Activated B cell treated with CpG ODN at 0.5 μM for 24 hours (primary cell): ENCODE measurements around the gene NCCRP1. TPM values are rescaled to one million over a fixed set of nuclear protein-coding genes. Genes with fewer than 3 reads are reported as not detected.

Experiments used
- ATAC-seq: fragments of 200-7000 bp; cut with Tn5 transposase; one replicate; pipeline ENCODE4 v1.10.0; 2021; ENCODE audit warnings: low read depth, mild to moderate bottlenecking, moderate library complexity
- CTCF ChIA-PET: fragments of 350-600 bp; sonication (Branson Sonifier 250); formaldehyde crosslinking; loops from one replicate; lab custom pipeline; 2021; ENCODE audit warnings: antibody characterized with exemption; lab: Charles Lee
- POLR2A ChIA-PET: fragments of 350-600 bp; sonication (Branson Sonifier 250); formaldehyde crosslinking; loops from one replicate; lab custom pipeline; 2021; ENCODE audit warnings: antibody characterized with exemption; lab: Charles Lee
- DNase-seq: peaks from one replicate; pipeline ENCODE4 v3.0.0; 2022
- H3K27ac Mint-ChIP-seq: one replicate; pipeline ENCODE4 v1.8.0; 2020; ENCODE audit warnings: mixed read lengths
- H3K27me3 Mint-ChIP-seq: one replicate; pipeline ENCODE4 v1.8.0; 2021; ENCODE audit warnings: mixed read lengths
- H3K36me3 Mint-ChIP-seq: one replicate; pipeline ENCODE4 v1.8.0; 2021; ENCODE audit warnings: low read depth, mixed read lengths
- H3K4me1 Mint-ChIP-seq: one replicate; pipeline ENCODE4 v1.8.0; 2021; ENCODE audit warnings: mixed read lengths
- H3K4me3 Mint-ChIP-seq: one replicate; pipeline ENCODE4 v1.8.0; 2020; ENCODE audit warnings: mild to moderate bottlenecking, mixed read lengths
- H3K9me3 Mint-ChIP-seq: one replicate; pipeline ENCODE4 v1.8.0; 2020; ENCODE audit warnings: mixed read lengths
- intact Hi-C: fragments of 100-400 bp; cut with micrococcal nuclease; formaldehyde crosslinking; loops from one replicate; pipeline ENCODE4 v1.15.1; 2024
- total RNA-seq: library from RNA; stranded (reverse); gene quantifications from 2 replicates; pipeline ENCODE4 v1.2.3, GENCODE V29; 2022
- TF ChIP-seq, protein P1 (sequence below): fragments of 200-600 bp; IDR thresholded peaks from one replicate; pipeline ENCODE4 v1.8.0; 2022; ENCODE audit warnings: antibody characterized with exemption, mild to moderate bottlenecking

Gene NCCRP1
- total RNA-seq, 1 donor from 2014 or later, result not detected

DNA sequence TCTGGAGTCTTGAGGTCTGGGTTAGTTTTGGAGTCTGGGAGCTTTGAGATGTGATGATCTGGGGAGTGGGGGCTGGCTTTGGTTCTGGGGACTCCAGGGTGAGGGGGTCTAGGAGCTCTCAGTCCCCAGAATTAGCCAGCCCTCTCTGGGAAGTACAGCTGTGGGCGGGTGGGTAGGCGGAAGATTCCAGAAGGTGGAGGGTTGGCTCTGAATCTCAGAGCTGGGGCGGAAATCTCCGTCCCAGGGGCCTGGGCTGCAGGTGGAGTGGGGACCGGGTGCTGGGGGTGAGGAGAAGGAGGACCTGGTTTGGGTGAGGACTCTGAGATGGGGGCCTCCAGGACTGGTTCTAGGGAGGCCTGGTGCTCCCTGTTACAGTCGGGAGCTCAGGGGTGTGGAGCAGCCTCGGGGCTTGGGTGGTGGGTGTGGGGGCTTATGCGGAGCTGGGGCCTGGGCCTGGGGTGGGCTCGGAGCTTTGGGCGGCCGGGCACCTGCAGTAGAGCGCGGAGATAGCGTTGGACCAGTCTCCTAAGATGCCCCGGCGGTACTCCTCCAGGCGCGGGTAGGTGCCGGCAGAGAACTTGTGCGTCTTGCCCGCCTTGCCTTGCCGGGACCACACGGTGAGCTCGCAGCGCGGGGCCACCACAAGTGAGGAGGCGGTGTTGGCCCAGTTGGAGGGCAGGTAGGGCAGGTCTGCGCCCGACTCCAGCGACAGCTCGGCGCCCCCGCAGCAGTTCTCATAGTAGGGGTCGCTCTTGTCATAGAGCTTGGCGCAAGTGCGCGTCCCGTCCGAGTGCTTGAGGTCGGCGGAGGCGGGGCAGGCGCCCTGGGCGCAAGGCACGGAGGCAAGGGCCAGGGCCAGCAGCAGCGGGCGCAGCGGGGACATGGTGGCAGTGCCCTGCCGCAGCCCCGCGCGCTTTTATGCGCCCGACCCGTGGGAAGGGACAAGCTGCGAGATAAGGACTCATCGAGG, 6.9 kb downstream of the NCCRP1 start, which contains the start of gene SYCN:
TSS of gene SYCN (minus strand) at position 892 of the 970 bp plus-strand sequence. CDS start at position 883, 9 bp downstream.
- no peaks in the 10 kb centered on the region for H3K9me3 Mint-ChIP-seq
- ChIA-PET POLR2A (interaction anchor here (0.9 kb wide), 1 partner anchor 9 kb away, joined by 3 read pairs; no protein-coding TSS in a partner anchor), CTCF (no interaction called here)
- intact Hi-C loops, result no loop called here
- TF ChIP-seq, protein P1, sequence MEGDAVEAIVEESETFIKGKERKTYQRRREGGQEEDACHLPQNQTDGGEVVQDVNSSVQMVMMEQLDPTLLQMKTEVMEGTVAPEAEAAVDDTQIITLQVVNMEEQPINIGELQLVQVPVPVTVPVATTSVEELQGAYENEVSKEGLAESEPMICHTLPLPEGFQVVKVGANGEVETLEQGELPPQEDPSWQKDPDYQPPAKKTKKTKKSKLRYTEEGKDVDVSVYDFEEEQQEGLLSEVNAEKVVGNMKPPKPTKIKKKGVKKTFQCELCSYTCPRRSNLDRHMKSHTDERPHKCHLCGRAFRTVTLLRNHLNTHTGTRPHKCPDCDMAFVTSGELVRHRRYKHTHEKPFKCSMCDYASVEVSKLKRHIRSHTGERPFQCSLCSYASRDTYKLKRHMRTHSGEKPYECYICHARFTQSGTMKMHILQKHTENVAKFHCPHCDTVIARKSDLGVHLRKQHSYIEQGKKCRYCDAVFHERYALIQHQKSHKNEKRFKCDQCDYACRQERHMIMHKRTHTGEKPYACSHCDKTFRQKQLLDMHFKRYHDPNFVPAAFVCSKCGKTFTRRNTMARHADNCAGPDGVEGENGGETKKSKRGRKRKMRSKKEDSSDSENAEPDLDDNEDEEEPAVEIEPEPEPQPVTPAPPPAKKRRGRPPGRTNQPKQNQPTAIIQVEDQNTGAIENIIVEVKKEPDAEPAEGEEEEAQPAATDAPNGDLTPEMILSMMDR, result no peak
- H3K36me3 Mint-ChIP-seq, result no peaks in the 10 kb centered on the region
- no peak within 1 kb of the TSS for H3K27ac Mint-ChIP-seq
- peaks cover 47% of the 10 kb centered on the region for H3K27me3 Mint-ChIP-seq
- ATAC-seq, result no peak
- H3K4me3 Mint-ChIP-seq, result no peak within 1 kb of the TSS
- no peak for DNase-seq
- no peaks in the 10 kb centered on the region for H3K4me1 Mint-ChIP-seq

DNA sequence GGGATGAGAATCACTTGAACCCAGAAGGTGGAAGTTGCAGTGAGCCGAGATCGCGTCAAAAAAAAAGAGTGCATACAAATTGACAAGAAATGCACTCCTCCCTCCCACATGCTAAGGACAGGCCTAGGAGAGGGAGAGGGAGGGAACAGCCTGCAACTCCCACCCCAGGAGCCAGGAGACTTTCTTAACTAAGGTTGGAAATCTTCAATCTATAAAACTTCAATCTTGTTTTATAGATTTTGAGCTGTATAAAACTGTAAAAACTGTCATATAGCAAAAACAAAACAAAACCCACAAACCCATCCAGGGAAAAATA, 8.6 kb downstream of the NCCRP1 start:
- H3K36me3 Mint-ChIP-seq, result no peaks in the 10 kb centered on the region

DNA sequence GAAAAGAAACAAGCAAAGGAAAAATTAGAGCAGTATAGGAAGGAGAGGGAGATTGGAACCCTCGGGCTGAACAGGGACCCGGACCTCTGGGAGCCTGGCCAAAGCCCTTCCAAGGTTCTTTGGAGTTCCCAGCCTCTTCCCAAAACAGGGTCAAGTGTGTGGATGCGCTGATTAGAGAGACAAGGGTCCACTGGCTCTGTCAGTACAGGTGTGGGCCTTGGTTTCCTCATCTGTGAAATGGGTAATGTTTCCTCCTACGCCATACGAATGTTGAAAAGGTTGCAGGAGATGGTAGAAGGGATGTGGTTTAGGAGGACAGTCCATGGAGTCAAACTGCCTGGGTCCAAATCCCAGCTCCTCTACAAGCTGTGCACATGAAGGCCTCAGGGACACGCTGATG, 9.4 kb downstream of the NCCRP1 start:
- Mint-ChIP-seq H3K4me1 (no peaks in the 10 kb centered on the region), H3K27me3 (peaks cover 28% of the 10 kb centered on the region), H3K36me3 (no peaks in the 10 kb centered on the region), H3K4me3 (no peak overlapping the region), H3K27ac (no peak overlapping the region), H3K9me3 (no peaks in the 10 kb centered on the region)
- CTCF ChIA-PET, result no interaction called here
- no peak for ATAC-seq
- POLR2A ChIA-PET, result no interaction called here
- TF ChIP-seq, protein P1, result no peak
- DNase-seq, result no peak
- intact Hi-C loops, result no loop called here

More for the DNA sequence above, 8.6 kb downstream of the NCCRP1 start:
- Mint-ChIP-seq H3K27ac (no peak overlapping the region), H3K4me3 (no peak overlapping the region), H3K27me3 (peaks cover 35% of the 10 kb centered on the region), H3K4me1 (no peaks in the 10 kb centered on the region), H3K9me3 (no peaks in the 10 kb centered on the region)
- ChIA-PET CTCF (no interaction called here), POLR2A (no interaction called here)
- intact Hi-C loops, result no loop called here
- no peak for ATAC-seq
- no peak for DNase-seq
- TF ChIP-seq, protein P1, result no peak

DNA sequence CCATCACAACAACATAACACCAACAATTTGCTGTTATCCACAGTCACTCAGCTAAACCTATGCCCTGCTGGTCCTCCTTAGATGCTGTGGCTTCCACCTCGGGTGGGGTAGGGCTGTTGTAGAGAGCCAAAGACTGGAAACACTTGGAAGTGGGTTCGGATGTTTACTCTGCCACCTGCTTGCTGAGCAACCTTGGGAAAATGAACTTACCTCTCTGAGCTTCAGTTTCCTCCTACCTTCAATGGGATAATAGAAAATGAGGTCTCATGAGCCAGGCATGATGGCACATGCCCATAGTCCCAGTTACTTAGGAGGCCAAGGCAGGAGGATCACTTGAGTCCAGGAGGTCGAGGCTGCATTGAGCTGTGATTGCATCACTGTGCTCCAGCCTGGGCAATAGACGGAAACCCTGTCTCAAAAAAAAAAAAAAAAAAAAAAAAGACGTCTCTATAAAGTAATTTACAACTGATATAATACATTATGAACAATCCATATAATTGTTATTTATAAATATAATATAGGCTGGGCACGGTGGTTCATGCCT, 10.6 kb downstream of the NCCRP1 start:
- POLR2A ChIA-PET, result no interaction called here
- Mint-ChIP-seq H3K4me3 (no peak overlapping the region), H3K27ac (no peak overlapping the region), H3K27me3 (peaks cover 17% of the 10 kb centered on the region), H3K36me3 (no peaks in the 10 kb centered on the region), H3K4me1 (no peaks in the 10 kb centered on the region), H3K9me3 (no peaks in the 10 kb centered on the region)
- CTCF ChIA-PET, result no interaction called here
- ATAC-seq (no peak), DNase-seq (no peak)
- intact Hi-C loops, result no loop called here
- TF ChIP-seq, protein P1, result no peak

DNA sequence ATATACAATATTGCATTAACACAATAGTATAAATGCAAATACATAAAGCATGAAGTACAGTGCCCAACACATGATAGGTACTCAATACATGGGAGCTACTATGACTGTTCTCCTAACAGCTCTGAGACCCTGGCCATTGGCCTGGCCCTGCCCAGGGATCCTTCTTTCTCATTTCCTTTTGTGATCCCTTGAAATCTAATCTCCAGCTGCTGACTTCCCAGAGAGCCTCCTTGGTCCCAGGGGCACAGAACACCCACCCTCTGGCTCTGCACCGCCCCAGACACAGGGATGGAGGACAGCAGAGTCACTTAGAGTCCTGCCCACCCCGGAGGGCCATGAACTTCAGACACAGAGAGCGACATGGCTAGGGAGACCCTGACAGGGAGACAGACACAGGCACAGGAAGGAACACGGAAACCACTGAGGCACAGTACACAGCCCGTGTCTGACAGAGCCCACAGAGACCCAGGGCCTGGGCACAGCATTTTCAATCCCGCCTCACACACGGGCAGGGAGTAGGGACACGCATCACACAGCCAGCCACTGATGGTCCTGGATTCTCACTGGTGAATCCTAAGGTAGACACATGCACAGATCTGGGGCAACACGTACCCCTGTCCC, 11.5 kb downstream of the NCCRP1 start:
- Mint-ChIP-seq H3K4me1 (no peaks in the 10 kb centered on the region), H3K9me3 (no peaks in the 10 kb centered on the region), H3K27me3 (peaks cover 11% of the 10 kb centered on the region), H3K36me3 (no peaks in the 10 kb centered on the region), H3K27ac (no peak overlapping the region), H3K4me3 (no peak overlapping the region)
- TF ChIP-seq, protein P1, result no peak
- ChIA-PET CTCF (interaction anchor here (1.2 kb wide), 1 partner anchor 86 kb away, joined by 3 read pairs; no protein-coding TSS in a partner anchor), POLR2A (no interaction called here)
- intact Hi-C loops, result no loop called here
- DNase-seq, result no peak
- no peak for ATAC-seq
